ENCODE data around the gene NPTN.

Gene NPTN

GRCh38 chr15:73517566-73517965 is 115.6 kb downstream of the NPTN start:
- no peak for DNase-seq

- no peak for DNase-seq
Observed at GRCh38 chr15:73515527-73515926, 117.7 kb downstream of the NPTN start.
